CD14-positive monocyte (primary cell): ENCODE data around the gene RNASEL. TPM values are rescaled to one million over a fixed set of nuclear protein-coding genes. Genes with fewer than 3 reads are reported as not detected.

Source experiments
- DNase-seq, 3 donors: peaks; one replicate each; pipeline ENCODE4 v3.0.0-alpha.2; 2011 to 2022
- H2AFZ ChIP-seq: 2 replicates; pipeline ENCODE4 v1.6.0; 2012; ENCODE audit warnings: mild to moderate bottlenecking, low read depth, low read length, inconsistent platforms; ENCODE audit not compliant: insufficient read depth, poor library complexity, severe bottlenecking
- H3K27ac ChIP-seq, 2 donors: 1 replicate in 1 of 2; 2 replicates in 1 of 2; pipeline ENCODE4 v1.5.1; 2012 to 2013; ENCODE audit warnings: low read length in 2 of 2, control low read depth in 1 of 2, inconsistent platforms in 1 of 2, low read depth in 1 of 2, mild to moderate bottlenecking in 1 of 2
- H3K27me3 ChIP-seq, 2 donors: one replicate each; pipeline versions ENCODE4 v1.6.0 to v1.6.1; 2011 to 2013; ENCODE audit warnings: low read length in 2 of 2; ENCODE audit not compliant: control insufficient read depth in 2 of 2, insufficient read depth in 2 of 2
- H3K36me3 ChIP-seq, 2 donors: replicated peaks in 1 of 2; 1 replicate in 1 of 2; 2 replicates in 1 of 2; pipeline versions ENCODE4 v1.5.1 to v1.6.1; 2012 to 2013; ENCODE audit warnings: low read length in 2 of 2, control low read depth in 1 of 2, inconsistent platforms in 1 of 2, mild to moderate bottlenecking in 1 of 2; ENCODE audit not compliant: insufficient read depth in 2 of 2, control insufficient read depth in 1 of 2
- H3K4me1 ChIP-seq, 2 donors: 1 replicate in 1 of 2; 2 replicates in 1 of 2; pipeline versions ENCODE4 v1.5.1 to v1.6.1; 2012 to 2013; ENCODE audit warnings: low read length in 2 of 2, control low read depth in 1 of 2, inconsistent platforms in 1 of 2, mild to moderate bottlenecking in 1 of 2, moderate library complexity in 1 of 2; ENCODE audit not compliant: insufficient read depth in 2 of 2, control insufficient read depth in 1 of 2
- H3K4me2 ChIP-seq: replicated peaks from 2 replicates; pipeline ENCODE3; 2012; ENCODE audit warnings: low read length, moderate library complexity, mild to moderate bottlenecking; ENCODE audit not compliant: poor library complexity, severe bottlenecking; ENCODE audit errors: extremely low read depth
- H3K4me3 ChIP-seq, 3 experiments: fragments of 200-600 bp in 1 of 3; sonication (generic) in 1 of 3; replicated peaks in 1 of 3; 1 replicate in 2 of 3; 2 replicates in 1 of 3; pipeline ENCODE4 v1.5.1; 2011 to 2013; ENCODE audit warnings: low read length in 3 of 3, mild to moderate bottlenecking in 3 of 3, control low read depth in 2 of 3, low read depth in 2 of 3, inconsistent platforms in 1 of 3, moderate library complexity in 1 of 3
- H3K79me2 ChIP-seq: 2 replicates; pipeline ENCODE4 v1.6.0; 2012; ENCODE audit warnings: mild to moderate bottlenecking, control low read depth, inconsistent platforms, low read length, moderate library complexity; ENCODE audit not compliant: insufficient read depth
- H3K9ac ChIP-seq: 2 replicates; pipeline ENCODE4 v1.6.0; 2017; ENCODE audit warnings: low read length, mild to moderate bottlenecking; ENCODE audit not compliant: insufficient read depth, poor library complexity, severe bottlenecking
- H3K9me3 ChIP-seq, 2 donors: replicated peaks in 1 of 2; 1 replicate in 1 of 2; 2 replicates in 1 of 2; pipeline versions ENCODE4 v1.5.1 to v1.6.1; 2012 to 2013; ENCODE audit warnings: low read length in 2 of 2, control low read depth in 1 of 2; ENCODE audit not compliant: control insufficient read depth in 1 of 2, insufficient read depth in 1 of 2
- H4K20me1 ChIP-seq: 2 replicates; pipeline ENCODE4 v1.6.0; 2012; ENCODE audit warnings: mild to moderate bottlenecking, low read length, control low read depth, moderate library complexity; ENCODE audit not compliant: insufficient read depth
- H3K27ac Mint-ChIP-seq, 7 donors: one replicate each; pipeline ENCODE4 v1.8.0; 2020; ENCODE audit warnings: mild to moderate bottlenecking in 7 of 7, mixed read lengths in 7 of 7, moderate library complexity in 6 of 7, inconsistent platforms in 2 of 7
- H3K27me3 Mint-ChIP-seq, 3 donors: one replicate each; pipeline ENCODE4 v1.8.0; 2021 to 2022; ENCODE audit warnings: low read depth in 3 of 3, mild to moderate bottlenecking in 3 of 3, mixed read lengths in 3 of 3, moderate library complexity in 3 of 3, inconsistent platforms in 1 of 3
- H3K36me3 Mint-ChIP-seq, 2 donors: one replicate each; pipeline ENCODE4 v1.8.0; 2020; ENCODE audit warnings: mixed read lengths in 2 of 2, inconsistent platforms in 1 of 2, mild to moderate bottlenecking in 1 of 2
- H3K4me1 Mint-ChIP-seq: one replicate; pipeline ENCODE4 v1.8.0; 2020; ENCODE audit warnings: mild to moderate bottlenecking, mixed read lengths
- H3K4me3 Mint-ChIP-seq, 2 donors: one replicate each; pipeline ENCODE4 v1.8.0; 2020; ENCODE audit warnings: mild to moderate bottlenecking in 2 of 2, mixed read lengths in 2 of 2, moderate library complexity in 1 of 2
- H3K9me3 Mint-ChIP-seq, 7 donors: one replicate each; pipeline ENCODE4 v1.8.0; 2020 to 2022; ENCODE audit warnings: mixed read lengths in 7 of 7, mild to moderate bottlenecking in 6 of 7, moderate library complexity in 6 of 7, inconsistent platforms in 2 of 7
- WGBS: methylation state at CpG from one replicate; pipeline ENCODE4 v1.1.5; 2013; ENCODE audit warnings: missing lambda C conversion rate; ENCODE audit not compliant: insufficient coverage; 5-methylcytosine and 5-hydroxymethylcytosine counted together
- intact Hi-C, 2 donors: fragments of 100-400 bp; cut with micrococcal nuclease; formaldehyde crosslinking; loops; one replicate each; pipeline versions ENCODE4 v1.15.0 to v1.15.1; 2023
- polyA plus RNA-seq, 3 donors: library from polyadenylated mRNA; depleted of rRNA in 1 of 3; unstranded in 2 of 3; stranded (reverse) in 1 of 3; fragments of 300-500 nt in 2 of 3; fragments of >200 nt in 1 of 3; fragmentation: Illumina TruSeq in 2 of 3; gene quantifications; 1 replicate in 2 of 3; 2 replicates in 1 of 3; pipeline ENCODE4 v1.2.3, GENCODE V29; 2012 to 2021
- TF ChIP-seq, protein P1 (sequence below): fragments of 200-600 bp; IDR thresholded peaks from one replicate; pipeline ENCODE4 v1.8.0; 2022; ENCODE audit warnings: antibody characterized with exemption, mild to moderate bottlenecking

RNASEL gene
- polyA plus RNA-seq, 3 donors, result 6.9 to 12.3 (median 7.9) TPM

DNA sequence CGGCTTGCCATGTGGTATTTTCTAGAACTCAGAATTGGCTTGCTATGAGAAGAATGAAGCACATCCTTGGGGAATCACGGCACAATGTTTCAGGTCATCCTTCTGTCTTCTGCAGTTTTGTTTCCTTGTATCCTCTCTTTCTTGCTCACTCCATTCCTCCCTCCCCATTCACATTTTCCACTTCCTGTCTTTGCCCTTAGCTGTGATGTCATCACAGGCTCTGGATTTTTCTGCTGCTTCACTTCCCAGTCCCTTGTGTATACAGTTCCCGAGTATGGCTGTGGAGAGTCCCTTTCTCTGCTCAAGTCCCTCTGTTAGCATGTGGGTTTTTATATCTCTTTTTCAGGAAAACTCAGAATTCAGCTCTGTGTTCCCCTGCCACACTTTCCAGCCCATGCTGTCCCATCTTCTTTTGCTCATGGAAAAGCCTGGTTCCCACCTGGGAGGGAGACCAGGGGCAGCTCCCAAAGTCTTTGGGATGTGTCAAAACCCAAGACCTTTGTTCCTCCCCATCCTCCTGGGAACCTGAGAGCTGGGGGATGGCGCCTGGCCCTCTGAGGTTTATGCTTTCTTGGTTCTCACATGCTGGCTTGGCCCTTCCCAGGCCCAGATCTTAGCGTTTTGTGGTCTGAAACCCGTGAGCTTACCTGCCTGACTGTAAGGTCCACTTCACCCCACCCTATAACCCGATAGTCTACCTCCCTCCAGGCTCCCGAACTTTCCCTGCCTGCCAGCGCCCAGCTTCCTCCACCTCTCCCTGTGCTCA, 20.0 kb upstream of the RNASEL start:
- DNase-seq, result no peak
- Histone ChIP-seq H3K9me3 (no peaks in the 10 kb centered on the region), H3K9ac (no peak overlapping the region), H3K4me2 (no peak overlapping the region), H3K36me3 (no peaks in the 10 kb centered on the region), H3K79me2 (no peaks in the 10 kb centered on the region), H3K4me1 (peaks cover 9 to 13% of the 10 kb centered on the region in 2 donors), H3K27me3 (peaks cover 15 to 50% of the 10 kb centered on the region in 2 donors), H4K20me1 (no peaks in the 10 kb centered on the region), H3K27ac (no peak overlapping the region), H2AFZ (no peak overlapping the region), H3K4me3 (no peak overlapping the region)
- TF ChIP-seq, protein P1, sequence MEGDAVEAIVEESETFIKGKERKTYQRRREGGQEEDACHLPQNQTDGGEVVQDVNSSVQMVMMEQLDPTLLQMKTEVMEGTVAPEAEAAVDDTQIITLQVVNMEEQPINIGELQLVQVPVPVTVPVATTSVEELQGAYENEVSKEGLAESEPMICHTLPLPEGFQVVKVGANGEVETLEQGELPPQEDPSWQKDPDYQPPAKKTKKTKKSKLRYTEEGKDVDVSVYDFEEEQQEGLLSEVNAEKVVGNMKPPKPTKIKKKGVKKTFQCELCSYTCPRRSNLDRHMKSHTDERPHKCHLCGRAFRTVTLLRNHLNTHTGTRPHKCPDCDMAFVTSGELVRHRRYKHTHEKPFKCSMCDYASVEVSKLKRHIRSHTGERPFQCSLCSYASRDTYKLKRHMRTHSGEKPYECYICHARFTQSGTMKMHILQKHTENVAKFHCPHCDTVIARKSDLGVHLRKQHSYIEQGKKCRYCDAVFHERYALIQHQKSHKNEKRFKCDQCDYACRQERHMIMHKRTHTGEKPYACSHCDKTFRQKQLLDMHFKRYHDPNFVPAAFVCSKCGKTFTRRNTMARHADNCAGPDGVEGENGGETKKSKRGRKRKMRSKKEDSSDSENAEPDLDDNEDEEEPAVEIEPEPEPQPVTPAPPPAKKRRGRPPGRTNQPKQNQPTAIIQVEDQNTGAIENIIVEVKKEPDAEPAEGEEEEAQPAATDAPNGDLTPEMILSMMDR, result no peak
- peaks cover 0 to 2% (median 0%) of the 10 kb centered on the region in 7 donors for H3K9me3 Mint-ChIP-seq
- no peak overlapping the region for H3K27ac Mint-ChIP-seq
- peaks cover 33 to 50% (median 40%) of the 10 kb centered on the region in 3 donors for H3K27me3 Mint-ChIP-seq
- intact Hi-C loops, result loop anchor here in 1 of 2 donors (10.0 kb wide), 1 partner anchor 524 kb away; no protein-coding TSS in a partner anchor
- peaks cover 20% of the 10 kb centered on the region for H3K4me1 Mint-ChIP-seq
- 90% methylated on average over 2 of the region's 9 CpGs for WGBS
- H3K4me3 Mint-ChIP-seq, result no peak overlapping the region
- H3K36me3 Mint-ChIP-seq, result peaks cover 0 to 3% of the 10 kb centered on the region in 2 donors

DNA sequence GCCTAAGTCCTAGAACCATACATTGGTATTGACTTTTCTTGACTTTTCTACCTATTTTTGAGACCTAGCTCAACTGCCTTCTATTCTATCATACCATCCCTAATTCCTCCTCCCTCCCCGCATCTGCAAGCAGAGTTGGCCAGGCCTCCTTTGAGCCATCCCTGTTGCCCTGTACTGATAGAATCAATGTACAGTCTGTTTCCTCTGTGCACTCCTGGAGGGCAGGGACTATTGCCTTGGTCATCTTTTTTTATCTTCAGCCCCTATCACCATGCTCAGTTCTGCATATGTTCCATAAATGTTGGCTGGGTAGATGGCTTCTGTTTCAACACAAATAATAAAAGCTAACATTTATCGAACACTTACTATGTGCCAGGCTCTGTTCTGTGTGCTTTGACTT, 19.2 kb upstream of the RNASEL start:
- H3K4me2 ChIP-seq, result no peak overlapping the region
- peaks cover 0 to under 1% of the 10 kb centered on the region in 2 donors for H3K36me3 Mint-ChIP-seq
- no peaks in the 10 kb centered on the region for H3K9me3 ChIP-seq
- TF ChIP-seq, protein P1, result no peak
- peaks cover 0 to 2% (median 0%) of the 10 kb centered on the region in 7 donors for H3K9me3 Mint-ChIP-seq
- H3K36me3 ChIP-seq, result no peaks in the 10 kb centered on the region
- no peak overlapping the region for H3K27ac ChIP-seq
- H3K27me3 Mint-ChIP-seq, result peaks cover 25 to 42% (median 32%) of the 10 kb centered on the region in 3 donors
- H3K79me2 ChIP-seq, result no peaks in the 10 kb centered on the region
- H4K20me1 ChIP-seq, result no peaks in the 10 kb centered on the region
- peaks cover 11 to 50% of the 10 kb centered on the region in 2 donors for H3K27me3 ChIP-seq
- no peak overlapping the region for H3K4me3 Mint-ChIP-seq
- H3K9ac ChIP-seq, result no peak overlapping the region
- no peak overlapping the region for H2AFZ ChIP-seq
- H3K4me3 ChIP-seq, result no peak overlapping the region
- H3K27ac Mint-ChIP-seq, result peak overlapping the region in 1 of 7 donors; percentile 14
- no peak for DNase-seq
- intact Hi-C loops, result loop anchor here in 1 of 2 donors (10.0 kb wide), 1 partner anchor 523 kb away; no protein-coding TSS in a partner anchor
- no CpG with 5 or more reads among the region's 2 CpGs for WGBS
- H3K4me1 Mint-ChIP-seq, result peaks cover 20% of the 10 kb centered on the region
- peaks cover 11 to 13% of the 10 kb centered on the region in 2 donors for H3K4me1 ChIP-seq
